ENCODE results near the gene S100P.

Gene S100P

DNA sequence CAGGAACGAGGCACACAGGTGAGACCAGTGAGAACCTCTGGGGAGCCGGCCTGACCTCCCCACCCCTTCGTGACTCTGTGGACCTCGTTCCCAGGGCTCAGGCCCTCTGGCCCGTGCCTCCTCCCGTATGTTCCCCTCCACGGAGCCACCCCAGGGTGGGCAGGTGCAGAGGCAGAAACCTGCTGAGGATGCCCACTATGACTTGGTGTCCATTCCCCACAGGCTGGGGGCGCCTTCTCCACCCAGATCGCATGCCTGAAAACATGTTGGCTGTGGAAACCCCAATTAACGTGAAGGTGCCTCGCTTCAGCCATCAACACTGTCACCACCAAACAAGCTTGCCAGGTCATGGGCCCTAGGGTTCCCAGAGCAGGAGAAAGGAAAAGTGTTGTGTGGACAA is 49.3 kb downstream of the S100P start:
- no peak overlapping the region for H3K9ac ChIP-seq (ENCODE audit: low read depth, low read length, poor library complexity, severe bottlenecking)
- H3K9me3 ChIP-seq (ENCODE audit: insufficient read depth, low read depth, low read length) = no peaks in the 10 kb centered on the region
- no peaks in the 10 kb centered on the region for H3K79me2 ChIP-seq (ENCODE audit: insufficient read depth, low read length)
- TF ChIP-seq, protein P1, sequence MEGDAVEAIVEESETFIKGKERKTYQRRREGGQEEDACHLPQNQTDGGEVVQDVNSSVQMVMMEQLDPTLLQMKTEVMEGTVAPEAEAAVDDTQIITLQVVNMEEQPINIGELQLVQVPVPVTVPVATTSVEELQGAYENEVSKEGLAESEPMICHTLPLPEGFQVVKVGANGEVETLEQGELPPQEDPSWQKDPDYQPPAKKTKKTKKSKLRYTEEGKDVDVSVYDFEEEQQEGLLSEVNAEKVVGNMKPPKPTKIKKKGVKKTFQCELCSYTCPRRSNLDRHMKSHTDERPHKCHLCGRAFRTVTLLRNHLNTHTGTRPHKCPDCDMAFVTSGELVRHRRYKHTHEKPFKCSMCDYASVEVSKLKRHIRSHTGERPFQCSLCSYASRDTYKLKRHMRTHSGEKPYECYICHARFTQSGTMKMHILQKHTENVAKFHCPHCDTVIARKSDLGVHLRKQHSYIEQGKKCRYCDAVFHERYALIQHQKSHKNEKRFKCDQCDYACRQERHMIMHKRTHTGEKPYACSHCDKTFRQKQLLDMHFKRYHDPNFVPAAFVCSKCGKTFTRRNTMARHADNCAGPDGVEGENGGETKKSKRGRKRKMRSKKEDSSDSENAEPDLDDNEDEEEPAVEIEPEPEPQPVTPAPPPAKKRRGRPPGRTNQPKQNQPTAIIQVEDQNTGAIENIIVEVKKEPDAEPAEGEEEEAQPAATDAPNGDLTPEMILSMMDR (conservative IDR thresholded peaks at IDR 0.05; ENCODE audit: low read length) = no peak
- TF ChIP-seq EZH2phosphoT487 (IDR thresholded peaks at IDR 0.05; ENCODE audit: borderline replicate concordance) = no peak
- H3K4me2 ChIP-seq (ENCODE audit: low read depth, low read length, poor library complexity, severe bottlenecking) = no peak overlapping the region
- no peaks in the 10 kb centered on the region for H3F3A ChIP-seq (ENCODE audit: low read depth)
- H3K9me2 ChIP-seq (replicated peaks; ENCODE audit: low read depth, low read length) = no peaks in the 10 kb centered on the region
- no peaks in the 10 kb centered on the region for H3K36me3 ChIP-seq (ENCODE audit: insufficient read depth, low read length)
- no peaks in the 10 kb centered on the region for H3K4me1 ChIP-seq (ENCODE audit: insufficient read depth, low read length, poor library complexity, severe bottlenecking)
- H3K27me3 ChIP-seq (ENCODE audit: insufficient read depth, low read length, poor library complexity, severe bottlenecking) = no peaks in the 10 kb centered on the region
- H2AFZ ChIP-seq (ENCODE audit: low read length) = no peak overlapping the region
- no peak overlapping the region for H3K4me3 ChIP-seq (ENCODE audit: low read length, poor library complexity, severe bottlenecking)
- no peaks in the 10 kb centered on the region for H4K20me1 ChIP-seq (ENCODE audit: insufficient read depth, low read length, poor library complexity, severe bottlenecking)

All from Loucy (cell line).